ENCODE results near the gene IL4R.
A peak's percentile ranks its signal among the peaks of the same experiment; 100 is the strongest.

The IL4R gene

GRCh38 chr16:27316038-27316680, 2.4 kb downstream of the IL4R start:
- Histone ChIP-seq H3F3A (ENCODE audit: control insufficient read depth, insufficient read depth) (peaks cover 6% of the 10 kb centered on the region; the same call in 1 of the 2 replicates), H3K27me3 (ENCODE audit: control insufficient read depth, low read length) (no peaks in the 10 kb centered on the region), H4K20me1 (ENCODE audit: control insufficient read depth, insufficient read depth, low read depth, low read length) (peaks cover 34% of the 10 kb centered on the region), H3K4me2 (ENCODE audit: low read length) (peak overlapping the region; percentile 93), H3K27ac (ENCODE audit: low read depth, low read length) (peak overlapping the region; percentile 77), H3K4me3 (ENCODE audit: low read length) (peak overlapping the region; percentile 93), H3K79me2 (ENCODE audit: control insufficient read depth, low read length) (peaks cover 79% of the 10 kb centered on the region), H3K36me3 (ENCODE audit: control insufficient read depth, low read length) (peaks cover 67% of the 10 kb centered on the region), H3K4me1 (ENCODE audit: control insufficient read depth, low read length) (peaks cover 71% of the 10 kb centered on the region), H3K9me2 (replicated peaks; ENCODE audit: control insufficient read depth, low read length) (no peaks in the 10 kb centered on the region), H3K9me3 (ENCODE audit: control insufficient read depth, insufficient read depth, low read length) (no peaks in the 10 kb centered on the region)
- TF ChIP-seq EZH2phosphoT487 (IDR thresholded peaks at IDR 0.05; ENCODE audit: borderline replicate concordance, low read length) = no peak
- TF ChIP-seq, protein P1, sequence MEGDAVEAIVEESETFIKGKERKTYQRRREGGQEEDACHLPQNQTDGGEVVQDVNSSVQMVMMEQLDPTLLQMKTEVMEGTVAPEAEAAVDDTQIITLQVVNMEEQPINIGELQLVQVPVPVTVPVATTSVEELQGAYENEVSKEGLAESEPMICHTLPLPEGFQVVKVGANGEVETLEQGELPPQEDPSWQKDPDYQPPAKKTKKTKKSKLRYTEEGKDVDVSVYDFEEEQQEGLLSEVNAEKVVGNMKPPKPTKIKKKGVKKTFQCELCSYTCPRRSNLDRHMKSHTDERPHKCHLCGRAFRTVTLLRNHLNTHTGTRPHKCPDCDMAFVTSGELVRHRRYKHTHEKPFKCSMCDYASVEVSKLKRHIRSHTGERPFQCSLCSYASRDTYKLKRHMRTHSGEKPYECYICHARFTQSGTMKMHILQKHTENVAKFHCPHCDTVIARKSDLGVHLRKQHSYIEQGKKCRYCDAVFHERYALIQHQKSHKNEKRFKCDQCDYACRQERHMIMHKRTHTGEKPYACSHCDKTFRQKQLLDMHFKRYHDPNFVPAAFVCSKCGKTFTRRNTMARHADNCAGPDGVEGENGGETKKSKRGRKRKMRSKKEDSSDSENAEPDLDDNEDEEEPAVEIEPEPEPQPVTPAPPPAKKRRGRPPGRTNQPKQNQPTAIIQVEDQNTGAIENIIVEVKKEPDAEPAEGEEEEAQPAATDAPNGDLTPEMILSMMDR (IDR thresholded peaks at IDR 0.05; ENCODE audit: low read depth, low read length, poor library complexity, severe bottlenecking) = no peak

DNA sequence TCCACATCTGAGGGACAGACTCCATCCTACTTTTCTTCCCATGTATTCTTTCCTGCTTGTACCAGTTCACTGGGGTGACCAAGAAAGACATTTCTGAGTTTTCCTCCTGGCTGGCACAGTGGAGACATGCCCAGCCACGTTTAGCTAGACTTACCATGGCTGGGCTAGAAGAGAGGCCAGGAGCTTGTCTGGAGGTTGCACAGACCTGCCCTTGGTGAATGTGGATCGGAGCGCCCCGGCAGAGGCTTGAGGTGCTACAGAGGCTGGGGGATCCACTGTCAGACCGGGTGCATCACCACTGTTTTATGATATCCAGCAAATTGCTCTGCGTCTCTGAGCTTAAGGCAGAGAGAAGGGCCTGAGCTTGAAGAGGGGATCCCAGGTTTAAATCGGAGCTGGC, 3.5 kb downstream of the IL4R start:
- Histone ChIP-seq H4K20me1 (ENCODE audit: control insufficient read depth, insufficient read depth, low read depth, low read length) (peaks cover 37% of the 10 kb centered on the region), H3K4me2 (ENCODE audit: low read length) (peak overlapping the region; percentile 93), H3K9me3 (ENCODE audit: control insufficient read depth, insufficient read depth, low read length) (no peaks in the 10 kb centered on the region), H3K27ac (ENCODE audit: low read depth, low read length) (peak overlapping the region; percentile 60), H3K79me2 (ENCODE audit: control insufficient read depth, low read length) (peaks cover 91% of the 10 kb centered on the region), H3K27me3 (ENCODE audit: control insufficient read depth, low read length) (no peaks in the 10 kb centered on the region), H3K4me3 (ENCODE audit: low read length) (peak overlapping the region; percentile 93), H3K4me1 (ENCODE audit: control insufficient read depth, low read length) (peaks cover 76% of the 10 kb centered on the region), H3K36me3 (ENCODE audit: control insufficient read depth, low read length) (peaks cover 74% of the 10 kb centered on the region), H3K9me2 (replicated peaks; ENCODE audit: control insufficient read depth, low read length) (no peaks in the 10 kb centered on the region), H3F3A (ENCODE audit: control insufficient read depth, insufficient read depth) (peaks cover 6% of the 10 kb centered on the region; the same call in 1 of the 2 replicates)
- no peak for TF ChIP-seq EZH2phosphoT487 (IDR thresholded peaks at IDR 0.05; ENCODE audit: borderline replicate concordance, low read length)
- TF ChIP-seq, protein P1 (IDR thresholded peaks at IDR 0.05; ENCODE audit: low read depth, low read length, poor library complexity, severe bottlenecking) = no peak

GRCh38 chr16:27317738-27318391, 4.1 kb downstream of the IL4R start:
- peak overlapping the region; percentile 60 for H3K27ac ChIP-seq (ENCODE audit: low read depth, low read length)
- peak overlapping the region; percentile 93 for H3K4me2 ChIP-seq (ENCODE audit: low read length)
- H3K9me3 ChIP-seq (ENCODE audit: control insufficient read depth, insufficient read depth, low read length) = no peaks in the 10 kb centered on the region
- H3K4me1 ChIP-seq (ENCODE audit: control insufficient read depth, low read length) = peaks cover 78% of the 10 kb centered on the region
- H3K27me3 ChIP-seq (ENCODE audit: control insufficient read depth, low read length) = no peaks in the 10 kb centered on the region
- peaks cover 80% of the 10 kb centered on the region for H3K36me3 ChIP-seq (ENCODE audit: control insufficient read depth, low read length)
- peaks cover 6% of the 10 kb centered on the region; the same call in 1 of the 2 replicates for H3F3A ChIP-seq (ENCODE audit: control insufficient read depth, insufficient read depth)
- peak overlapping the region; percentile 93 for H3K4me3 ChIP-seq (ENCODE audit: low read length)
- peaks cover 96% of the 10 kb centered on the region for H3K79me2 ChIP-seq (ENCODE audit: control insufficient read depth, low read length)
- TF ChIP-seq, protein P1 (IDR thresholded peaks at IDR 0.05; ENCODE audit: low read depth, low read length, poor library complexity, severe bottlenecking) = no peak
- TF ChIP-seq EZH2phosphoT487 (IDR thresholded peaks at IDR 0.05; ENCODE audit: borderline replicate concordance, low read length) = no peak
- no peaks in the 10 kb centered on the region for H3K9me2 ChIP-seq (replicated peaks; ENCODE audit: control insufficient read depth, low read length)
- peaks cover 43% of the 10 kb centered on the region for H4K20me1 ChIP-seq (ENCODE audit: control insufficient read depth, insufficient read depth, low read depth, low read length)

Data from DOHH2 (cell line).